Urothelium cell line (cell line): ENCODE measurements around the gene SDS.

ENCODE experiments used
- DNase-seq: peaks from one replicate; pipeline ENCODE4 v3.0.0; 2011; ENCODE audit warnings: low spot score, mixed read lengths
- FAIRE-seq: peaks from 2 replicates; lab custom pipeline; 2011; peaks lifted over from hg19 to GRCh38; lab: Jason Lieb, UNC

SDS gene

DNA sequence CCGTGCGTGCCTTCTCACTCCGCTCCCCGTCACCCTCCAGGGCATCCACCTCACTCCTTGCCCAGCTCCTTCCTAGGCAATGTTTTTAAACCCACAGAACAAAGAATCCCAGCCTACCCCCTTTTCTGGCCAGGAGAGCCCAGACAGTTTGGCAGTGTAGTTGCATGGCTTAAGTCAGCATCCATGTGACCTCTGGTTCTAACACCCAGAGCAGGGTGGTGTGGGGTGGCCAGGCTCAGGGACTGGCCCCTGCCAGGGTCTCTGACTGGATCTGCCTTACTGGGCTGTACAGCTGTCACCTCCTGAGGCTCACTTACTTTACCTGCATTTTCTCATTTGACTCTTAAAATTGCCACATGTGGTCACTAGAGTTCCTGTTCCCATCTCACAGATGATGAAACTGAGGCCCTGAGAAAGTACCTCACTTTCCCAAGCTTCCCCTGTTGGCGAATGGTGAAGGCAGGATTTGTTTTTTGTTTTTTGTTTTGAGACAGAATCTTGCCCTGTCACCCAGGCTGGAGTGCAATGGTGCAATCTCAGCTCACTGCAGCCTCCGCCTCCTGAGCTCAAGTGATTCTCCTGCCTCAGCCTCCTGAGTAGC, 18.3 kb downstream of the SDS start:
- no peak for DNase-seq
- no peak for FAIRE-seq

DNA sequence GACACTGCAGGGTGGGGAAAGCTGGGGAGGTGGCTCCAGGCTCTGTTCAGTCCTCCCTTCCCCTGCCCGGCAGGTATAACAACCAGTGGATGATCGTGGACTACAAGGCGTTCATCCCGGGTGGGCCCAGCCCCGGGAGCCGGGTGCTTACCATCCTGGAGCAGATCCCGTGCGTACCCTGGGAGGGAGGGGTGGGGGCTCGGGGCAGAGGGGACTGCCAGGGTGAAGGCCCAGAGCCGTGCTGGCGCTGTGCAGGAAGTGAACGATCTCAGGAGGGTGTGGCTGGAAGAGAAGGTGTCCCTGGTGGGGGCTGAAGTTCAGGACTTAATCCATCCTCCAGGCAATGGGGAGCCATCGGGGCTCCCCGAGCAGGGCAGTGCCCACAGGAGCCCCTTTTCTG, 18.9 kb downstream of the SDS start:
- no peak for DNase-seq
- FAIRE-seq: no peak

DNA sequence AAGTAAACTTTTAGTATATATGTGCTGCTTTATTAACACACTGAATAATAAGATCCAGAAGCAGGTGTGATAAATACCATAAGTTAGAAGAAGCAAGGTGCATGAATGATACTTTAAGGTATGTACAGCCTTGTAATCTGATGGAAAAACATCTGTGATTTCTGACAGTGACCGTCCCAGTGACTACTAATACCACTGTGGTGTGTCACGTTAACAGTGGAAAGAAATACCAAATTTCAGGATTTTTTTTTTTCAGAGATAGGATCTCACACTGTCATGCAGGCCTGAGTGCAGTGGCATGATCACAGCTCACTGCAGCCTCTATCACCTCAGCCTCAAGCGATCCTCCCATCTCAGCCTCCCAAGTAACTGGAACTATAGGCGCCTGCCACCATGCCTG, 21.5 kb downstream of the SDS start:
- DNase-seq (no peak), FAIRE-seq (no peak)

DNA sequence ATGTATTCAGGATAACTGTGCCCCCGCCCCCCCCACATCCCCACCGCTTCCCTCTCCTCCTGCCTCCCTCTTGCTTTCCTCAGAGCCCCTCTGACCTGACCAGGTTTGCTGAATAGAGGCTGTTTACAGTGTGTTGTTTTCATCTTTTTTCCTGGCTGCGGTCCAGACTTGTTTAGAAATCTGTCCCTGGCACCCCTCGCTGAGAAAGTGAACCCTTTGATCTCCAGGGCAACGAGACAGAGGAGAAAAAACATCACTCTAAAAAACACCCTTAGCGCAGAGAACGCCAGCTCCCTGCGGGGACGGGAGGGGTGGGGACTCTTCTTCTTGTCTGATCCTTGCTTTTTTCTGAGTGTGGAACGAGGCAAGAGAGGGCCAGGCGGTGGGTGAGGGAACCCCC, 22.5 kb downstream of the SDS start:
- FAIRE-seq: no peak

DNA sequence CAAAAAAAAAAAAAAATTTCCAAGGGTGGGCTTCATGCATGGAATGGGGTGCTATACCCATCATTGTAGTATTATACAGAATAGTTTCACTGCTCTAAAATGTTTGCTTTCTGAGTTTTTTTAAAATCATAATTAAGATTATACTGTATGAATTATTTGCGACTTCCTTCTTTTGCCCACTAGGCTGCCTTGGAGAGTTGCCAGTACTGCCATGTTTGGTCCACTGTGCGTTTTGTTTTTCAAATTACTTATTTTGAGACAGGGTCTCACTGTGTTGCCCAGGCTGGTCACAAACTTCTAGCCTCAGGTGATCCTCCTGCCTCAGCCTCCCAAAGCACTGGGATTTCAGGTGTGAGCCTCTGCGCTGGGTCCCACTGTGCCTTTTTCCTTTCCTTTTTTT, 25.4 kb downstream of the SDS start:
- FAIRE-seq (no peak), DNase-seq (no peak)

More for the DNA sequence above, 22.5 kb downstream of the SDS start:
- no peak for DNase-seq

- no peak for DNase-seq
- FAIRE-seq: no peak
Observed at GRCh38 chr12:113374823-113375428, 28.8 kb downstream of the SDS start.

DNA sequence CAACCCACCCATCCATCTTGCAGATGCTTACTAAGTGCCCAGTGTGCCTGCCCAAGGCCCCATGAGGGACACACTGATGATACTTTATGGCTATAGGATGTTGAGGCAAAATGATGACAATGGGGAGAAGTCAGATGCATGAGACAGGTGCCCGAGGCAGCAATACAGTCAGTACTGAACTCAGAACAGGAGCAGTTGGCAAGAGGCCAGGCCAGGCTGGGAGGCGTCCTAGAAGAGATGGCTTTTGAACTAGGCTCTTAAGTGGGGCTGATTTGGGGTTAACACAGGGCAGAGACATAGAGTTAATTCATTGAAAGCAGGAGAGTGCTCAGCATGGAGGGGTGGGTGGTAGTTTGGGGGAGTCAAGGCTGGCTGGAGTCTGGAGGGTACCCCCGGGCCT, 29.7 kb downstream of the SDS start:
- no peak for FAIRE-seq

DNA sequence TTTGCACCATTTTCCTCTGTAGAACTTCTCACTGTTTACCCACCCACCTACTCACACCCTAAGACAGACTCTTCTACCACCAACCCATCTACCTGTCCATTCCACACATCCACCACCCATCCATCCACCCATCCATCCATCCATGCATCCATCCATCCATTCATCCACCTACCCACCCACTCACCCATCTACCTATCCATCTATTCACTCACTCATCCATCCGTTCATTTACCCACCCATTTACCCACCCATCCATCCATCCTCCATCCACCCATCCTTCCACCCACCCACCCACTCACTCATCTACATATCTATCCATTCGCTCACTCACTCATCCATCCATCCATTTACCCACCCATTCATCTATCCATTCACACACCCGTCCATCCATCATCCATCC, 30.2 kb downstream of the SDS start:
- FAIRE-seq: peak; percentile 61
- no peak for DNase-seq

More for the DNA sequence above, 29.7 kb downstream of the SDS start:
- no peak for DNase-seq

DNA sequence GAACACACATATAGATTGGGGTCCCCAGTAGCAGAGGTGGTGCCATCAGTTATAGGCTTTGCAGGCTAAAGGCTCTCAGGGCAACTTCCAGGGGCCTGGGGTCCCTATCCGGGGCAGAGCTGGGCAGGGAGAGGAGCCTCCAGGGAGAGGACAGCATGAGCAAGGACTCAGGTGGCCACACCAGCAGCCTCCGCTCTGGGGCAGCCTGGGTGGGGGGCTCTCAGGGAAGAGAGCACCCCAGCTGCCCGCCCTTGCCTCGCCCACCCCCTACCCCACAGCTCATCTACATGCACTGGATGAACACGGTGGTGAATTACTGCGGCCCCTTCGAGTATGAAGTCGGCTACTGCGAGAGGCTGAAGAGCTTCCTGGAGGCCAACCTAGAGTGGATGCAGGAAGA, 31.3 kb downstream of the SDS start:
- DNase-seq (no peak), FAIRE-seq (no peak)

DNA sequence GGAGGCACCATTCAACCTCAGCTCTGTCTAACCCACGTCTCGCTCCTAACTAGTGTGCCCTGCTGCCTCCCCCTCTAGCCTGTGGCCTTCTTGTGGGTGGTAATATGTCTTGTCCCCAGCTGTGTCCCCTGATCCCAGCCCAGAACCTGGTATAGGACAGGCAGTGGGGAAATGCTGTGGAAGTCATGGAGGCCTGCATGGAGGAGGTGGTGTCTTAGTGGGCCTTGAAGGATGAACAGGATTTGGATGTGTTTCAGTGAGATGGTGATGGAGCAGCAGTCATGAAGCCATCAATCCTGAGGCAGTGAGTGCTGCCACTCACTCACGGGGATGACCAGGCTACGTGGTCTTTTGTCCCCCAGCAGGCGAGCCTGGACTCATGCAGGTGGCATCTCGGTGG, 31.9 kb downstream of the SDS start:
- DNase-seq (no peak), FAIRE-seq (no peak)

DNA sequence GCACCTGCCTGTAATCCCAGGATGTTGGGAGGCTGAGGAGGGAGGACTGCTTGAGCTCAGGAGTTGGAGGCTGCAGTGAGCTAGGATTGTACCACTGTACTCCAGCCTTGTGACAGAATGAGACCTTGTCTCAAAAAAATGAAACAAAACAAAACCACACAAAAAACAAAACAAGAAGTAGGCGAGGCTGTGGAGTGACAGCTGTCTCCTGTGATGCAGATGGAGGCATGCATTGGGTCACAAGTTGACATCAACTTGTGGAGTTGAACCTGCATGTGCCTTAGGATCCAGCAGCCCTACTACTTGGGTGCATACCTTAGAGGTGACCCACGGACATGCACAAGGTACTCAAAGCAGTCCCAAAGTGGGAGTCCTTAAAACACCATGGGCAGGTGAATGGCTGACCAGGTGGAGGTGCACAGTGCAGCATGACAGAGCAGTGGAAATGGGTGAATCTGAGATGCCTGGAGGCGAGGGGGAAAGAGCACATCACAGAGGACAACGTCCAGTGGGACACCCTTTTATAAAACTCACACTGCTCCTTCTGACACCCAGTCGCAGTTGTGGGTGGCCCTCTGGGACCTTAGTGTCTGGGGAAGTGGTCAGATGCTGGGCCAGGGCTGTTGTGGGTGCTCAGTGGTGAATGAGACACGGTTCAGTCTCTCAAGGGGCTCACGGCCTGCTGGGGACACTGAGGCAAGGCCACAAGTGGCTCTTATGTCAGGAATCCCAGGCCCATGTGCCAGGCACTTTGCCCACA, 32.6 kb downstream of the SDS start:
- no peak for DNase-seq
- FAIRE-seq: no peak

DNA sequence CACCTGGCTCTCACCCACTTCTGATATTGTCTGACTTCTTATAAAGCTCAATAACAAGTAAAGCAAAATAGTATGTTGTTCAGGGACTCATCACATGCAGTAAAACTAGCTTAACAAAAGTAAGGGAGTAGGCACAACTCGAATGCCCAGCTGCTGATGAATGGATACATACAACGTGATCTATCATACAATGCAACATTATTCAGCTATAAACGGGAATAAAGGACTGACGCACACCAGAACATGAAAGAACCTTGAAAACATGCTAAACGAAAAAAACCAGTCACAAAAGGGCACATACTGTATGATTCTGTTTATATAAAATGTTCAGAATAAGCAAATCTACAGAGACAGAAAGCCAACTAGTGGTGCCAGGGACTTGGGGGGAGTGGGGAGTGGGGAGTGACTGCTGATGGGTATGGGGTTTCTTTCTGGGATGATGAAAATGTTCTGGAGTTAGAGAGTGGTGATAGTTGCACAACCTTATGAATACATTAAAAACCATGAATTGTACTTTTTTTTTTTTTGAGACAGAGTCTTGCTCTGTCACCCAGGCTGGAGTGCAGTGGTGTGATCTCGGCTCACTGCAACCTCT, 34.2 kb downstream of the SDS start:
- FAIRE-seq: no peak
- DNase-seq: no peak

- no peak for DNase-seq
- FAIRE-seq: no peak
Observed at GRCh38 chr12:113368331-113368730, 35.4 kb downstream of the SDS start.

- FAIRE-seq: no peak
- DNase-seq: no peak
Observed at GRCh38 chr12:113366827-113367226, 36.9 kb downstream of the SDS start.

DNA sequence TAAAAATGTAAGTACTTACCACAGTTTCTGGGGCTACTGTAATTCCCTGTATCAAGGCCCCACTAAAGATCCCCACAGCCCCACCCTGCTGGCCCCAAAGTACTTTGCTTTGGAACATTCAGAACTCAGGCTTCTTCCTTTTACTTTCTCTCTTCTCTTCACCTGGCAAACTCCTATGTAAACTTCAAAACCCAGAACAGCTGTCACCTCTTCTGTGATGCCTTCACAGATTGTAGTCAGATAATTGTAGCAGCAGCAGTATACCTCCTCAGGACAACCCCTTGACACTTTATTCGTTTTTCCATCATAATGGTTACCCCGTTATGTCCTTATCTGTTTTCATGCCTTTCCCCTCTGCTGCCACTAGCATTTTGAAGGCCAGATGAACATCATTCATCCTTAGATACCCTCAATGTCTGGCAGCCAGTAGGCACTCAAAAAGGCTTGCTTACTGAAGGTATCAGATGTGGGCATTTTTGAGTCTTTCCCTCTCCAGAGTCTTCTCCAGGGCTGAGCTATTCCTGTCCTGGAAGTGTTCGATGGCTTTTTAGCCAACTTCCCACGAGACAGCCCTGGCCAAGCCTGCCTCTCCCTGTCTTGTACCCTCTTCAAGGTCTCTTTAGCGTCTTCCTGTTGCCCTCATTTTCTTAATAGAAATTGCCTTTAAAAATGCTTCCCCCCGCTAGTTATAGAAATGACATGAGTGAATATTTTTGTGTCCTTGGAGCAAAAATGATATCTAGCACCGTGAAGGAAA, 37.9 kb downstream of the SDS start:
- DNase-seq: no peak
- FAIRE-seq: no peak

- DNase-seq (no peak), FAIRE-seq (no peak)
Observed at GRCh38 chr12:113364698-113365097, 39.0 kb downstream of the SDS start.

DNA sequence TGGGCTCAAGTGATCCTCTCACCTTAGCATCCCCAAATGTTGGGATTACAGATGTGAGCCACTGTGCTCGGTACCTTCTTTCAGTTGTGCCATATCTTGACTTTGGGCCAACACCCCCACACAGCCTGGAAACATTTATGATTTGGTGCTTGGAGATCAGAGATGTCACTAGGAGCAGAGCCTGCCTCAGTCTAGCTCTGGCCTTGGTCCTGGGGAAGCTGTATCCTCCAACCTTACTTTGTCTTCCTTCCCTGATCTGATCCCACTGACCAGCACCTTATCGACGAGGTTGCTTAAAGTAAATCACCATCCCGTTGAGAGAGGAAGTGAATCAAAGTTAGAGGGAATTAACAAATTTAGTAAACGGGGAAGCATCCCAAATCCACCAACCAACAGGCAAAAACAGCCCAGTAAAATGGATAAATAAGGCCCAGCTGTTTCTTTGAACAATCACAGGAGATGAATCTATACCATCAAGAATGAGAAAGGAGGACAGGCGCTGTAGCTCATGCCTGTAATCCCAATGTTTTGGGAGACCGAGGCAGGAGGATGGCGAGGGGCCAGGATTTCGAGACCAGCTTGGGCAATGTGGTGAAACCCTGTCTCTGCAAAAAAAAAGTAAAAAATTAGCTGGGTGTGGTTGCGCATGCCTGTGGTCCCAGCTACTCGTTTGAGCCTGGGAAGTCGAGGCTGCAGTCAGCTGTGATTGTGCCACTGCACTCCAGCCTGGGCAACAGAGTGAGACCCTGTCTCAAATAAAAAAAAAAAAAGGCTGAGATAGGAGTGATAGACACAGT, 41.9 kb downstream of the SDS start:
- no peak for DNase-seq
- no peak for FAIRE-seq

DNA sequence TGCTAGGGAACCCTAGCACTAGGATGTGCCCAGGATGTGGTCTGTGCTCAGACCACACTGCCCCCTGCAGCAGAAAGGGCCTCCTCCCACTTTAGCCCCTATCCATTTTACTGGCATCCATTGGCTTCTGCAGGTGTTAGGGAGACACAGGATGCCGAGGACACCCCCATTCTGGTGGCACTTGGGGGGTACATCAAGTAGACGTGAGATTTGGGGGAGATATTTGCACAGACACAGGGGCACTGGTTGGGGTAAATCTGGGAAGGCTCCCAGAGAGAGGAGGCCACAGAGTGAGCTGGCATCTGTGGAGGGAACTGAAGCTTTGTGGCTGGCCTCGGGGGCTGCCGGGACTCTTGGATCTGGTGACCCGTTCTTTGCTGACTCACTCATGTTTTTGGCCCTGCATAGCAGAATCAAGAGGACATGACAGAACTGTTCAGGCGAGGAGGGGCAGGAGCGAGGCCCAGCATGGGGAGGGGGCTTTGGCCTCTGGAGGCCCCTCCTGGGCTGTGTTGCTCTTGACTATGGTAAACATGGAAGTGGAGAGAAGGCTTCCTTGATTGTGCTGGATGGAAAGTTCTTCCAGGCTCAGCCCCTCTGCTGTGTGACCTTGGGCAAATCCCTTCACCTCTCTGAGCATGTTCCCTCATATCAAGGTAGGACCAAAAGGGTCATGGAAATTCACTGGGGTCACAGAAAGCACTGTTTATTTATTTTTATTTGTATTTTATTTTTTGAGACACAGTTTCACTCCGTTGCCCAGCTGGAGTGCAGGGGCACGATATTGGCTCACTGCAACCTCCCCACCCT, 43.5 kb downstream of the SDS start:
- DNase-seq (no peak), FAIRE-seq (no peak)

- no peak for FAIRE-seq
Observed at GRCh38 chr12:113359133-113359938, 44.4 kb downstream of the SDS start.

More at GRCh38 chr12:113359133-113359938, 44.4 kb downstream of the SDS start:
- DNase-seq: peak; percentile 30
